Karpas-422 (cell line): Measurements from ENCODE around the gene TIMM17B. TPM values are rescaled to one million over a fixed set of nuclear protein-coding genes. Genes with fewer than 3 reads are reported as not detected.

Experiments used
- DNase-seq: peaks from one replicate; pipeline ENCODE4 v3.0.0-alpha.2; 2015
- H2AFZ ChIP-seq: fragments of 200-600 bp; sonication (generic); 2 replicates; pipeline ENCODE4 v1.6.1; 2014; ENCODE audit warnings: antibody characterized with exemption, low read length, mixed read lengths
- H3K27ac ChIP-seq: fragments of 200-600 bp; sonication (generic); 2 replicates; pipeline ENCODE4 v1.5.1; 2014; ENCODE audit warnings: mild to moderate bottlenecking, low read length, moderate library complexity
- H3K27me3 ChIP-seq: fragments of 200-600 bp; sonication (generic); 2 replicates; pipeline ENCODE4 v1.6.1; 2014; ENCODE audit warnings: low read length, mixed read lengths
- H3K36me3 ChIP-seq: fragments of 200-600 bp; sonication (generic); 2 replicates; pipeline ENCODE4 v1.6.1; 2014; ENCODE audit warnings: low read length, mixed read lengths; ENCODE audit not compliant: insufficient read depth
- H3K4me1 ChIP-seq: fragments of 200-600 bp; sonication (generic); 2 replicates; pipeline ENCODE4 v1.6.1; 2014; ENCODE audit warnings: mild to moderate bottlenecking, low read length, mixed read lengths
- H3K4me2 ChIP-seq: fragments of 200-600 bp; sonication (generic); 2 replicates; pipeline ENCODE4 v1.6.1; 2014; ENCODE audit warnings: low read length, low read depth, mild to moderate bottlenecking; ENCODE audit not compliant: poor library complexity, severe bottlenecking
- H3K4me3 ChIP-seq: fragments of 200-600 bp; sonication (generic); 2 replicates; pipeline ENCODE4 v1.5.1; 2014; ENCODE audit warnings: mild to moderate bottlenecking, antibody characterized with exemption, low read length, mixed read lengths
- H3K79me2 ChIP-seq: fragments of 200-600 bp; sonication (generic); 2 replicates; pipeline ENCODE4 v1.6.1; 2014; ENCODE audit warnings: mild to moderate bottlenecking, low read length, mixed read lengths
- H3K9ac ChIP-seq: fragments of 200-600 bp; sonication (generic); 2 replicates; pipeline ENCODE4 v1.6.0; 2014; ENCODE audit warnings: low read length
- H3K9me2 ChIP-seq: fragments of 200-600 bp; sonication (generic), shearing (Covaris generic); replicated peaks from 2 replicates; pipeline ENCODE4 v1.6.0; 2014; ENCODE audit warnings: mild to moderate bottlenecking, low read length, moderate library complexity; ENCODE audit not compliant: insufficient read depth
- H3K9me3 ChIP-seq: fragments of 300-700, 200-600 bp; sonication (generic); 2 replicates; pipeline ENCODE4 v1.6.1; 2014; ENCODE audit warnings: low read length, mixed read lengths
- H4K20me1 ChIP-seq: fragments of 200-600 bp; sonication (generic); 2 replicates; pipeline ENCODE4 v1.6.1; 2014; ENCODE audit warnings: mild to moderate bottlenecking, antibody characterized with exemption, low read length, low read depth; ENCODE audit not compliant: insufficient read depth
- total RNA-seq: library from RNA; depleted of rRNA; stranded (reverse); fragments of >200 nt; shearing (Covaris generic); gene quantifications from 2 replicates; pipeline ENCODE4 v1.2.3, GENCODE V29; 2014; ENCODE audit warnings: low replicate concordance

Gene TIMM17B
- total RNA-seq, 1 experiment from 2014 or later, result 84.5 TPM

- Histone ChIP-seq H3K4me1 (peaks cover 19% of the 10 kb centered on the region), H3K9ac (peak overlapping the region; percentile 83), H4K20me1 (peaks cover 9% of the 10 kb centered on the region; the same call in 1 of the 2 replicates), H3K36me3 (peaks cover 7% of the 10 kb centered on the region; the same call in 1 of the 2 replicates), H3K9me3 (no peaks in the 10 kb centered on the region), H3K4me2 (peak overlapping the region; percentile 68), H3K27me3 (no peaks in the 10 kb centered on the region), H3K27ac (peak overlapping the region; percentile 70), H2AFZ (no peak overlapping the region), H3K9me2 (no peaks in the 10 kb centered on the region), H3K4me3 (peak overlapping the region; percentile 72), H3K79me2 (peaks cover 16% of the 10 kb centered on the region)
- DNase-seq, result peak; percentile 95
These were observed 19.8 kb upstream of the TIMM17B start for GRCh38 chrX:48917139-48918001.

- Histone ChIP-seq H3K9me2 (no peaks in the 10 kb centered on the region), H2AFZ (no peak overlapping the region), H4K20me1 (peaks cover 9% of the 10 kb centered on the region; the same call in 1 of the 2 replicates), H3K36me3 (peaks cover 7% of the 10 kb centered on the region; the same call in 1 of the 2 replicates), H3K4me1 (peaks cover 27% of the 10 kb centered on the region), H3K9me3 (no peaks in the 10 kb centered on the region), H3K4me2 (no peak overlapping the region), H3K27ac (no peak overlapping the region), H3K27me3 (no peaks in the 10 kb centered on the region), H3K4me3 (no peak overlapping the region), H3K9ac (no peak overlapping the region), H3K79me2 (peaks cover 32% of the 10 kb centered on the region)
- DNase-seq, result no peak
These were observed 17.3 kb upstream of the TIMM17B start for GRCh38 chrX:48914593-48915493.

GRCh38 chrX:48913605-48914366 lies 16.2 kb upstream of the TIMM17B start:
- Histone ChIP-seq H4K20me1 (peaks cover 9% of the 10 kb centered on the region; the same call in 1 of the 2 replicates), H2AFZ (no peak overlapping the region), H3K4me3 (no peak overlapping the region), H3K9me2 (no peaks in the 10 kb centered on the region), H3K4me2 (no peak overlapping the region), H3K79me2 (peaks cover 38% of the 10 kb centered on the region), H3K4me1 (peaks cover 19% of the 10 kb centered on the region), H3K27me3 (no peaks in the 10 kb centered on the region), H3K9ac (no peak overlapping the region), H3K9me3 (no peaks in the 10 kb centered on the region), H3K27ac (no peak overlapping the region), H3K36me3 (peaks cover 7% of the 10 kb centered on the region; the same call in 1 of the 2 replicates)
- no peak for DNase-seq

GRCh38 chrX:48911412-48912182 lies 14.0 kb upstream of the TIMM17B start, which contains the start of gene SLC35A2:
SLC35A2 (minus strand) TSS chrX:48911646; CDS start chrX:48911636, 10 bp downstream.
- peak within 1 kb of the TSS; percentile 77 for H3K4me3 ChIP-seq
- no peaks in the 10 kb centered on the region for H3K9me3 ChIP-seq
- H3K9ac ChIP-seq, result peak within 1 kb of the TSS; percentile 76
- peak; percentile 92 for DNase-seq
- H3K4me1 ChIP-seq, result peaks cover 15% of the 10 kb centered on the region
- no peaks in the 10 kb centered on the region for H3K27me3 ChIP-seq
- peak within 1 kb of the TSS; percentile 69 for H3K4me2 ChIP-seq
- H4K20me1 ChIP-seq, result peaks cover 1% of the 10 kb centered on the region; the same call in 1 of the 2 replicates
- H2AFZ ChIP-seq, result no peak within 1 kb of the TSS
- no peaks in the 10 kb centered on the region for H3K9me2 ChIP-seq
- H3K27ac ChIP-seq, result peak within 1 kb of the TSS; percentile 37; the same call in 1 of the 2 replicates
- H3K36me3 ChIP-seq, result peaks cover 7% of the 10 kb centered on the region; the same call in 1 of the 2 replicates
- peaks cover 25% of the 10 kb centered on the region for H3K79me2 ChIP-seq

DNA sequence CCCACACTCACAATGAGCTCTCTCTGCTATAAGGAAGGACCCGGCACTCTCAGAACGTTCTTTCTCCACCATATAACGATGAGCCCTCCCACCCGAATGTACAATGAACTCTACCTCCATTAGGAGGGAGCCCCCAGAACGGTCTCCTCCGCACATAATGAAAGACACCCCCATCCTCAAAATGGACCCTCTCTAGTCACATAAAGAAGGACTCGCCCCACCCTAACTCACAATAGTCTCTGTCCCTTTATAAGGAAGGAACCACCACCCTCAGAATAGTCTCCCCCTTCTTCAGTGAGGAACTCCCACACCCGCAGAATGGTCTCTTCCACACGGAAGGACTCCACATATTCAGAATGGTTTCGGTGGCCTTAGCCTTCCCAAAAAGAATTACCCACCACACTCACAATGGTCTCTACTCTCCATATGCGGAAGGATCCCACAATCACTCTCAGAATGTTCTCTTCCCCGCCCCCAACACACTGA lies 13.4 kb upstream of the TIMM17B start:
- Histone ChIP-seq H3K4me1 (peaks cover 15% of the 10 kb centered on the region), H3K27me3 (no peaks in the 10 kb centered on the region), H3K27ac (no peak overlapping the region), H3K9me2 (no peaks in the 10 kb centered on the region), H2AFZ (no peak overlapping the region), H3K9me3 (no peaks in the 10 kb centered on the region), H4K20me1 (no peaks in the 10 kb centered on the region; the same call in 1 of the 2 replicates), H3K79me2 (peaks cover 23% of the 10 kb centered on the region), H3K9ac (peak overlapping the region; percentile 76), H3K4me3 (peak overlapping the region; percentile 77), H3K4me2 (peak overlapping the region; percentile 69), H3K36me3 (peaks cover 6% of the 10 kb centered on the region; the same call in 1 of the 2 replicates)
- DNase-seq, result peak; percentile 58

DNA sequence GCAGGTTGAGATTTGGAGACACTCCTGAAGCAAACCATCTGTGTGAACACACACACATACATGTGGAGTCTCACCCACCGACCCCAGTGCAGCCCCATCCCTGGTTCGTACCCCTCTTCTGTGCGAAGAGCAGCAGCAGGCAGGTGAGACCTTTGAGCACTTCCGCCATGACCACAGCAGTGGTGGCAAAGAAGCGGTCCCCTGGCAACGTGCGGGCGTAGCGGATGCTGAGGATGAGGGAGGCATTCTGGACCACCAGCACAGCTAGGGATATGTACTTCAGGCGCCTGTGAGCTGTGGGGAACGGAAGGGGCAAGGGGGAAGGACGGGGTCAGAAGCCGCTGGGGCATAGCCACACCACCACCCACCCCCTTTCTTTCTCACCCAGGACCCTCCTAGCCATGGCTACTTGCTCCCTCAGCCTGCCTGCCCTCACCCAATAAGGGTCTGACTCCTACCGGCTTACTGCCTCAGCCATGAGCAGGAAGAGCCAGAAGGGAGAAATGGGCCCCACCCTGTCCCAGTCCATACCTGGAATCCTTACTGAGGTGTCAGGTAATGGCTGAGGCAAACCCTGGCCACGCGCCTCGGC lies 12.2 kb upstream of the TIMM17B start:
- peak overlapping the region; percentile 76; the same call in 1 of the 2 replicates for H3K9ac ChIP-seq
- H3K79me2 ChIP-seq, result peaks cover 21% of the 10 kb centered on the region
- H3K9me3 ChIP-seq, result no peaks in the 10 kb centered on the region
- H3K27ac ChIP-seq, result no peak overlapping the region
- DNase-seq, result no peak
- no peaks in the 10 kb centered on the region for H4K20me1 ChIP-seq
- H3K27me3 ChIP-seq, result no peaks in the 10 kb centered on the region
- peak overlapping the region; percentile 69 for H3K4me2 ChIP-seq
- H3K9me2 ChIP-seq, result no peaks in the 10 kb centered on the region
- H2AFZ ChIP-seq, result no peak overlapping the region
- H3K4me3 ChIP-seq, result peak overlapping the region; percentile 77; the same call in 1 of the 2 replicates
- H3K4me1 ChIP-seq, result peaks cover 15% of the 10 kb centered on the region
- H3K36me3 ChIP-seq, result no peaks in the 10 kb centered on the region

- H3K9me3 ChIP-seq, result no peaks in the 10 kb centered on the region
- H3K4me2 ChIP-seq, result no peak overlapping the region
- no peak overlapping the region for H3K4me3 ChIP-seq
- peaks cover 21% of the 10 kb centered on the region for H3K79me2 ChIP-seq
- no peaks in the 10 kb centered on the region for H3K9me2 ChIP-seq
- peaks cover 15% of the 10 kb centered on the region for H3K4me1 ChIP-seq
- H2AFZ ChIP-seq, result no peak overlapping the region
- no peak overlapping the region for H3K9ac ChIP-seq
- H3K27me3 ChIP-seq, result no peaks in the 10 kb centered on the region
- DNase-seq, result no peak
- H3K27ac ChIP-seq, result no peak overlapping the region
- H4K20me1 ChIP-seq, result no peaks in the 10 kb centered on the region
- H3K36me3 ChIP-seq, result no peaks in the 10 kb centered on the region
These were observed 11.0 kb upstream of the TIMM17B start for GRCh38 chrX:48908600-48908999.
